Smooth muscle cell of trachea (primary cell): Measurements from ENCODE around the gene ZNF793. TPM values are rescaled to one million over a fixed set of nuclear protein-coding genes. Genes with fewer than 3 reads are reported as not detected.

Experiments
- total RNA-seq: library from RNA; depleted of rRNA; stranded (reverse); fragments of >200 nt; gene quantifications from 2 replicates; pipeline ENCODE4 v1.2.1, GENCODE V29; 2014

The ZNF793 gene
- total RNA-seq, result 2.2 and 3.5 TPM in 2 replicates

GRCh38 chr19:37506387-37507166, at the start of gene ZNF793:
TSS of gene ZNF793 (plus strand) at chr19:37506939. CDS start at chr19:37523440, 16,501 bp downstream.

GRCh38 chr19:37466798-37467607, 39.7 kb upstream of the ZNF793 start, which contains the start of gene ZNF569:
TSS of gene ZNF569 (minus strand) at chr19:37467444. CDS start at chr19:37444921, 22,523 bp downstream.

GRCh38 chr19:37468961-37469777, 37.6 kb upstream of the ZNF793 start, which contains the start of gene ZNF570:
TSS of gene ZNF570 (plus strand) at chr19:37469356. CDS start at chr19:37470355, 999 bp downstream.

Other genes with a start within 250 kb of the ZNF793 start
- gene ZNF527, start 135.8 kb upstream of the ZNF793 start, total RNA-seq, result 5.5 and 7.1 TPM in 2 replicates
- 6.5 and 8.4 TPM in 2 replicates for gene ZNF569, start 39.5 kb upstream of the ZNF793 start, total RNA-seq
- 9.7 and 13.2 TPM in 2 replicates for gene ZNF570, start 37.6 kb upstream of the ZNF793 start, total RNA-seq
- gene ZNF571, start 87.9 kb downstream of the ZNF793 start, total RNA-seq, result 2.3 and 3.2 TPM in 2 replicates
- gene ZNF540, start 87.9 kb downstream of the ZNF793 start, total RNA-seq, result 0.44 and 0.66 TPM in 2 replicates
- 20.8 and 22.2 TPM in 2 replicates for gene ZFP30, start 148.5 kb downstream of the ZNF793 start, total RNA-seq
- 6.8 and 7.4 TPM in 2 replicates for gene ZNF607, start 212.8 kb downstream of the ZNF793 start, total RNA-seq